ENCODE measurements around the gene EEA1. TPM values are rescaled to one million over a fixed set of nuclear protein-coding genes. Genes with fewer than 3 reads are reported as not detected.

EEA1 gene
- 10 to 100 TPM; 17.2 to 58.1 (median 31.0) TPM for total RNA-seq

- Histone ChIP-seq H3K9me3 (no peaks in the 10 kb centered on the region), H3K4me1 (peaks cover 12 to 55% (median 22%) of the 10 kb centered on the region in 3 donors), H3K4me3 (peak within 1 kb of the TSS; percentile 75 to 98 (median 90)), H3K36me3 (no peaks in the 10 kb centered on the region), H3K27me3 (no peaks in the 10 kb centered on the region), H3K27ac (peak within 1 kb of the TSS; percentile 97 to 100 (median 100))
- intact Hi-C loops (cut with DNase I), result no loop called here
- TF ChIP-seq POLR2A (IDR thresholded peaks at IDR 0.05), result peak in 3 of 4 donors; percentile 89 to 97 (median 92)
- TF ChIP-seq CTCF (IDR thresholded peaks at IDR 0.05), result peak in 4 of 6 experiments; percentile 10 to 27 (median 22)
- peak; percentile 85 for DNase-seq
- 0 to 1% methylated on average over 4 to 50 of the region's 98 CpGs for WGBS, 2 donors
Observed at GRCh38 chr12:92928962-92929915, at the start of gene EEA1. TSS of gene EEA1 (minus strand) at chr12:92929295. CDS start at chr12:92929066, 229 bp downstream.

GRCh38 chr12:92978607-92979006 lies 49.5 kb upstream of the EEA1 start:
- H3K9me3 ChIP-seq, result peaks cover 0 to 17% (median 6%) of the 10 kb centered on the region in 3 donors
- H3K36me3 ChIP-seq, result no peaks in the 10 kb centered on the region
- 57 to 60% methylated on average over 2 of the region's 2 CpGs for WGBS, 2 donors
- H3K4me1 ChIP-seq, result peaks cover 0 to 18% (median 3%) of the 10 kb centered on the region in 3 donors
- H3K27ac ChIP-seq, result no peak overlapping the region
- H3K27me3 ChIP-seq, result no peaks in the 10 kb centered on the region
- DNase-seq, result no peak
- intact Hi-C loops (cut with DNase I), result no loop called here
- H3K4me3 ChIP-seq, result no peak overlapping the region
- TF ChIP-seq CTCF (IDR thresholded peaks at IDR 0.05) (no peak), POLR2A (IDR thresholded peaks at IDR 0.05) (no peak)

DNA sequence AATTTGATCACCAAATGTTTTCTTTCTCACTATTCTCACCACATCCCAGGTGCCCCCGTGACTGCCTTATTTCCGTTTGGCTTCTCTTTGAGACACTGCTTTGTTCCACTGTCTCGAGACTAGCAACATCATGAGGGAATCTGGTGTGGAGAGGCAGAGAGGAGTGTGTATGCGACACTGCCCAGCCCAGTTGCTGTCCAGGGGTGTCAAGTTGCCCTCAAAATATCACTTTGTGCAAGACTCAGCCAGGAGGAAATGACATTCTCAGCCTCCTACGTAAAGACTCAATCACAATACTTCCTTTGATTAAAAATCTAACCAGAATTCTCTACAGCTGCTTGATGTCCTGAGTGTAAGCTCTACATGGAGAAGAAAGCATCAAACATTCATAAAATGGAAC lies 48.2 kb upstream of the EEA1 start:
- Histone ChIP-seq H3K27ac (no peak overlapping the region), H3K27me3 (no peaks in the 10 kb centered on the region), H3K9me3 (peaks cover 0 to 17% (median 6%) of the 10 kb centered on the region in 3 donors), H3K4me3 (no peak overlapping the region), H3K36me3 (no peaks in the 10 kb centered on the region), H3K4me1 (peaks cover 5 to 30% (median 15%) of the 10 kb centered on the region in 3 donors)
- 80 to 83% methylated on average over 5 of the region's 5 CpGs for WGBS, 2 donors
- TF ChIP-seq POLR2A (IDR thresholded peaks at IDR 0.05) (no peak), CTCF (IDR thresholded peaks at IDR 0.05) (no peak)
- intact Hi-C loops (cut with DNase I), result no loop called here
- DNase-seq, result no peak

DNA sequence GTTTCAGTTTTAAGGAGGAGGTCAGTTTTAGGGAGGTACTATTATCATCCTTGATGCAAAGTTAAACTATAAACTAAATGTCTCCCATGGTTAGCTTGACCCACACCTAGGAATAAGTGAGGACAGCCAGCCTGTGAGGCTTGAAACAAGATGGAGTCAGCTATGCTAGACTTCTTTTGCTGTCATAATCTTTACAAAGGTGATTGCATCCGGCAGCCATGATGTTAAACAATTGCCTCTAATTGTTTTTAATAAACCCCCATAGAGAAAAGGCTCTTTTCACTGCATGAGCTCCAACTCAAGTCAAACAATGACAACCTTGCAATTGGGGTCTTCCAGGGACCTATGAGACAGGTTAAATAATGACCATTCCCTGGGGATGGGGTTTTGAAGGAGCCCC lies 45.7 kb upstream of the EEA1 start:
- no peak for DNase-seq
- intact Hi-C loops (cut with DNase I), result no loop called here
- peaks cover 0 to 4% (median 0%) of the 10 kb centered on the region in 3 donors for H3K9me3 ChIP-seq
- H3K4me1 ChIP-seq, result peaks cover 11 to 48% (median 22%) of the 10 kb centered on the region in 3 donors
- TF ChIP-seq POLR2A (IDR thresholded peaks at IDR 0.05) (no peak), CTCF (IDR thresholded peaks at IDR 0.05) (no peak)
- 86 to 100% methylated on average over 1 of the region's 1 CpG for WGBS, 2 donors
- peak overlapping the region in 3 of 4 donors; percentile 51 to 84 (median 65) for H3K27ac ChIP-seq
- H3K4me3 ChIP-seq, result no peak overlapping the region
- H3K36me3 ChIP-seq, result no peaks in the 10 kb centered on the region
- H3K27me3 ChIP-seq, result no peaks in the 10 kb centered on the region

- intact Hi-C loops (cut with DNase I), result no loop called here
- TF ChIP-seq CTCF (IDR thresholded peaks at IDR 0.05) (no peak), POLR2A (IDR thresholded peaks at IDR 0.05) (no peak)
- Histone ChIP-seq H3K4me1 (peaks cover 11 to 43% (median 22%) of the 10 kb centered on the region in 3 donors), H3K4me3 (no peak overlapping the region), H3K9me3 (peaks cover 0 to 4% (median 0%) of the 10 kb centered on the region in 3 donors), H3K36me3 (no peaks in the 10 kb centered on the region), H3K27me3 (no peaks in the 10 kb centered on the region), H3K27ac (peak overlapping the region; percentile 28 to 84 (median 61))
- 6 to 54% methylated on average over 1 of the region's 1 CpG for WGBS, 2 donors
- DNase-seq, result no peak
Observed at GRCh38 chr12:92973614-92974013, 44.5 kb upstream of the EEA1 start.

Measured in esophagus squamous epithelium (tissue), 5 donors.